Mucosa of rectum (tissue), 2 donors: ENCODE measurements around the gene ZNF701.
"Not testable (repeated sequence)": the region's sequence is repeated elsewhere in the genome, so short reads cannot be mapped to it uniquely, and the experiment has no call there.

Source experiments
- H3K27ac ChIP-seq, 2 donors: one replicate each; pipeline ENCODE4 v1.7.0; 2013; ENCODE audit warnings: inconsistent platforms in 2 of 2, low read depth in 2 of 2, low read length in 2 of 2
- H3K27me3 ChIP-seq, 2 donors: one replicate each; pipeline ENCODE4 v1.7.0; 2013; ENCODE audit warnings: low read length in 2 of 2; ENCODE audit not compliant: control insufficient read depth in 2 of 2, insufficient read depth in 2 of 2
- H3K36me3 ChIP-seq, 2 donors: one replicate each; pipeline ENCODE4 v1.7.0; 2013; ENCODE audit warnings: low read length in 2 of 2; ENCODE audit not compliant: control insufficient read depth in 2 of 2, insufficient read depth in 2 of 2
- H3K4me1 ChIP-seq, 2 donors: one replicate each; pipeline ENCODE4 v1.7.0; 2013; ENCODE audit warnings: low read length in 2 of 2, mild to moderate bottlenecking in 1 of 2; ENCODE audit not compliant: control insufficient read depth in 2 of 2, insufficient read depth in 2 of 2
- H3K4me3 ChIP-seq, 2 donors: one replicate each; pipeline ENCODE4 v1.7.0; 2013; ENCODE audit warnings: low read length in 2 of 2
- H3K9ac ChIP-seq, 2 donors: one replicate each; pipeline ENCODE4 v1.7.0; 2013; ENCODE audit warnings: low read length in 2 of 2, low read depth in 1 of 2, mild to moderate bottlenecking in 1 of 2
- H3K9me3 ChIP-seq, 2 donors: one replicate each; pipeline ENCODE4 v1.7.0; 2013; ENCODE audit warnings: low read length in 2 of 2; ENCODE audit not compliant: control insufficient read depth in 2 of 2
- donor health status: healthy.
- donor health status: Normal muscosa, but diverticular disease.

Gene ZNF701

DNA sequence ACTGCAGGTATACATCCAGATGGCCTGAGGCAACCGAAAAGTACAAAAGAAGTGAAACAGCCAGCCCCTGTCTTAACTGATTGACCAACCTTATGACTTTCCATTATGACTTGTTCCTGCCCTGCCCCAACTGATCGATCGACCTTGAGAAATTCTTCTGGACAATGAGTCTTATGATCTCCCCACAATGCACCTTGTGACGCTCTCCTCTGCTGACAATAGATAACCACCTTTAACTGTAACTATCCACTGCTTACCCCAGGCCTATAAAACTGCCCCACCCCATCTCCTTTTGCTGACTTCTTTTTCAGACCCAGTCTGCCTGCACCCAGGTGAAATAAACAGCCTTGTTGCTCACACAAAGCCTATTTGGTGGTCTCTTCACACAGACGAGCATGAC, 56.8 kb downstream of the ZNF701 start:
- Histone ChIP-seq H3K27me3 (no peaks in the 10 kb centered on the region), H3K9me3 (no peaks in the 10 kb centered on the region), H3K36me3 (peaks cover 37 to 43% of the 10 kb centered on the region in 2 donors), H3K27ac (no peak overlapping the region), H3K4me3 (no peak overlapping the region), H3K9ac (no peak overlapping the region), H3K4me1 (no peaks in the 10 kb centered on the region)

DNA sequence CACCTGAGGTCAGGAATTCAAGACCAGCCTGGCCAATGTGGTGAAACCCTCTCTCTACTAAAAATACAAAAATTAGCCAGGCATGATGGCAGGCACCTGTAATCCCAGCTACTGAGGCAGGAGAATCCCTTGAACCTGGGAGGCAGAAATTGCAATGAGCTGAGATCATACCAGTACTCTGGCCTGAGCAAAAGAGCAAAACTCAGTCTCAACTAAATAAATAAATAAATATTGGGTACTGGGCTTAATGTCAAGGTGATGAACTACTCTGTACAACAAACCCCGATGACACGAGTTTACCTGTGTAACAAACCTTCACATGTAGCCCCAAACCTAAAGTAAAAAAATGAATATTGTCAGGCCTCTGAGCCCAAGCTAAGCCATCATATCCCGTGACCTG, 57.4 kb downstream of the ZNF701 start:
- H3K36me3 ChIP-seq = peaks cover 32 to 43% of the 10 kb centered on the region in 2 donors
- H3K27me3 ChIP-seq, H3K4me3 ChIP-seq, H3K27ac ChIP-seq, H3K4me1 ChIP-seq, H3K9ac ChIP-seq, H3K9me3 ChIP-seq: not testable (repeated sequence)

DNA sequence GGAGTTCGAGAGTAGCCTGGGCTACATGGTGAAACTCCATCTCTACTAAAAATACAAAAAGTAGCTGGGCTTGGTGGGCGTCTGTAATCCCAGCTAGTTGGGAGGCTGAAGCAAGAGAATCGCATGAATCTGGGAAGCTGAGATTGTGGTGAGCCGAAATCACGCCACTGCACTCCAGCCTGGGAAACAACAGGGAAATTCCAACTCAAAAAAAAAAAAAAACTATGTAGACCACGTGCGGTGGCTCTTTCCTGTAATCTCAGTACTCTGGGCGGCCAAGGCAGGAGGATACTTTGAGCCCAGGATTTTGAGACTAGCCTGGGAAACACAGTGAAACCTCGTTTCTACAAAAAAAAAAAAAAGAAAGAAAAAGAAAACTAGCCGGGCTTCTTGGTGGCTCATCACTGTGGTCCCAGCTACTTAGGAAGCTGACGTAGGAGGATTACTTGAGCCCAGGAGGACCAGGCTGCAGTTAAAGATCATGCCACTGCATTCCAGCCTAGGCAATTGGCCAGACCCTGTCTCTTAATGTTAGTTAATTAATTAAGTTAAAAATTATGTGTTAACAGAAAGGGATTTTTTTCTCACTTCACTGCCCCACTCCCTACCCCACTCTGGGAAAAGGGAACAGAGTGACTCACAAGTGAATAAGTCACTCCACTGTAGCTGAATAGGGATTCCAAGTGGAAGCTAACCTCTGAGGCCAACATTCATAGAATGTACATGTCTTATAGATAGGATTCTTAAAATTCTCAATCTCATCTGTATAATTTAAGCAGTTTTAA, 65.9 kb downstream of the ZNF701 start:
- no peak overlapping the region for H3K4me3 ChIP-seq
- H3K27ac ChIP-seq = no peak overlapping the region
- peaks cover 5 to 6% of the 10 kb centered on the region in 2 donors for H3K4me1 ChIP-seq
- no peaks in the 10 kb centered on the region for H3K9me3 ChIP-seq
- H3K27me3 ChIP-seq = no peaks in the 10 kb centered on the region
- H3K36me3 ChIP-seq = peaks cover 2 to 4% of the 10 kb centered on the region in 2 donors
- H3K9ac ChIP-seq = no peak overlapping the region
